ENCODE results near the gene FASN.

FASN gene

DNA sequence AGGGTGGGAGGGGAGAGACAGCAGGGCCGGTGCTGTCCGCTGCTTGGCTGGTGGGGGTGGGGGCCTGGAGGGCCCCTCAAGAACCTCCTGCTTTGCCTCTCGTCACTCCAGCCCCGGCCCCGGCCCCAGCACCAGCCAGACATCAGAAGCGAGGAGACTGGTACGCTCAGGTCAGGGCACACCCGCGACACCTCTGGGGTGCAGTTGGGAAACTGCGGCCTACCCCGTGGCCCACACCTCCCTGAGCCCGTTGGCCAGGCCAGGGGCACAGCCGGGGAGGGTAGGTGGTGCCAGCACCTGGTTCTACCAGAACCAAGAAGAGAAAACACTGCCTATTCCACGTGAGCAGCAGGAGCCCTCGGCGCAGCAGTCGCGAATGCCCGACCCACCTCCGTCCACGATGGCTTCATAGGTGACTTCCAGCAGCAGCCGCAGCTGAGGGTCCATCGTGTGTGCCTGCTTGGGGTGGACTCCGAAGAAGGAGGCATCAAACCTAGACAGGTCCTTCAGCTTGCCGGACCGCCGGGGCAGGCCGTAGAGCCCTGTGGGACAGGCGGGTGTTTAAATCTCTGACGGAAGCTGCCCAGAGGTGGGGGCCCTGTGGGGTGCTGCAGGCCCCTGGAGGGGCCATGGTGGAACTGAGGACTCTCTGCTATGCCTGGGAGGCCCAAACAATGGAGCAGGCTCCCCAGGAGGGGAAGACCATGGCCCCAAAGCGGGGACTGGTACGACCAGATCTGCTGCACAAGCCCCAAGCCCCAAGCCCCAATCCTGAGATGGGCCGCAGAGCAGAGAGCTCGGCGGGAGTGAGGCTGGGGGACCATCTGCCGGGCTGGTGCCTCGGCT, 2.9 kb downstream of the FASN start:
- H3K4me3 ChIP-seq (ENCODE audit: low read depth, low read length) = no peak overlapping the region
- TF ChIP-seq, protein P1, sequence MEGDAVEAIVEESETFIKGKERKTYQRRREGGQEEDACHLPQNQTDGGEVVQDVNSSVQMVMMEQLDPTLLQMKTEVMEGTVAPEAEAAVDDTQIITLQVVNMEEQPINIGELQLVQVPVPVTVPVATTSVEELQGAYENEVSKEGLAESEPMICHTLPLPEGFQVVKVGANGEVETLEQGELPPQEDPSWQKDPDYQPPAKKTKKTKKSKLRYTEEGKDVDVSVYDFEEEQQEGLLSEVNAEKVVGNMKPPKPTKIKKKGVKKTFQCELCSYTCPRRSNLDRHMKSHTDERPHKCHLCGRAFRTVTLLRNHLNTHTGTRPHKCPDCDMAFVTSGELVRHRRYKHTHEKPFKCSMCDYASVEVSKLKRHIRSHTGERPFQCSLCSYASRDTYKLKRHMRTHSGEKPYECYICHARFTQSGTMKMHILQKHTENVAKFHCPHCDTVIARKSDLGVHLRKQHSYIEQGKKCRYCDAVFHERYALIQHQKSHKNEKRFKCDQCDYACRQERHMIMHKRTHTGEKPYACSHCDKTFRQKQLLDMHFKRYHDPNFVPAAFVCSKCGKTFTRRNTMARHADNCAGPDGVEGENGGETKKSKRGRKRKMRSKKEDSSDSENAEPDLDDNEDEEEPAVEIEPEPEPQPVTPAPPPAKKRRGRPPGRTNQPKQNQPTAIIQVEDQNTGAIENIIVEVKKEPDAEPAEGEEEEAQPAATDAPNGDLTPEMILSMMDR (IDR thresholded peaks at IDR 0.05; ENCODE audit: borderline replicate concordance, insufficient read depth, low read depth, low read length) = no peak

DNA sequence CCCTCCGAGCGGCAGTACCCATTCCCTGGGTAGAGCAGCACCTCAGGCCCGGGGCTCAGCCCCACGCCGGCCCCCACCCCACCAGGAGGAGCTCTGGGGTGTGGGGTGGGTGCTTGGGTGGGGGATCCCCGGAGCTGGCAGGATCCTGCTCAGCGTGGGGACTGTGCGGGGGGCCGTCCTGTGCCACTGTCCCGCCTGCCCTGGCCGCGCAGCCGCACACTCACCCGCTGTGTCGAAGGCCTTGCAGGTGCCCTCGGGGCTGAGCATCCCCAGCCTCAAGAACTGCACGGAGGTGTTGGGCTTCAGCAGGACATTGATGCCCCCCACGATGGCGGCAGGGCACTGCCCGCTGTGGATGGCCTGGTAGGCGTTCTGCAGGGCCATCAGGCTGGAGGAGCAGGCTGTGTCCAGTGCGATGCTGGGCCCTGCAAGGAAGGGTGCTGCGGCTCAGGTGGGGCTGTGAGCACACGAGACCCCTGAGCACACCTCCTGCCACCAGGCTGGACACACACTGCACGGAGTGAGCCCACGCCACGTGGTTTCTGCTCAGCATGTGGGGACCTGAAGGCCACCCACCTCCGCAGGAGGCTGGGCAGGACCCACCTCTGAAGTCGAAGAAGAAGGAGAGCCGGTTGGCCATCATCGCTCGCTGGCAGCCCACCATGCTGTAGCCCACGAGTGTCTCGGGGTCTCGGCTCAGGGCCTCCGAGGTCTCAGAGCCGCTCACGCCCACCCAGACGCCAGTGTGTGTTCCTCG, 4.9 kb downstream of the FASN start:
- no peak overlapping the region for H3K4me3 ChIP-seq (ENCODE audit: low read depth, low read length)
- TF ChIP-seq, protein P1 (IDR thresholded peaks at IDR 0.05; ENCODE audit: borderline replicate concordance, insufficient read depth, low read depth, low read length) = no peak

DNA sequence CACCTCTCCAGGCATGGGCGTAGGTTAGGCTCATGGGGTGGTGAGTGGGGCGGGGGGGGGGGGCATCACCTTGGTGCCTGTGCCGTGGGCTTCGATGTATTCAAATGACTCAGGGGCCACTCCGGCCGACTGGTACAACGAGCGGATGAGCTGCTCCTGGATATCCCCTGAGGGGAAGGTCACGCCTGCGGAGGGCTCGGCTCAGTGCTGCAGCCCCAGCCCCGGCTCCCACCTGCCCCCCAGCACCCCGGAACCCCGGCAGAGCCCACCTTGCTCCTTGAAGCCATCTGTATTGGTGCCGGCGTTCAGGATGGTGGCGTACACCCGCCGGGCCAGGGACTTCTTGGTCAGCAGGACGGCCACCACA, 5.4 kb downstream of the FASN start:
- H3K4me3 ChIP-seq (ENCODE audit: low read depth, low read length) = no peak overlapping the region
- TF ChIP-seq, protein P1 (IDR thresholded peaks at IDR 0.05; ENCODE audit: borderline replicate concordance, insufficient read depth, low read depth, low read length) = no peak

DNA sequence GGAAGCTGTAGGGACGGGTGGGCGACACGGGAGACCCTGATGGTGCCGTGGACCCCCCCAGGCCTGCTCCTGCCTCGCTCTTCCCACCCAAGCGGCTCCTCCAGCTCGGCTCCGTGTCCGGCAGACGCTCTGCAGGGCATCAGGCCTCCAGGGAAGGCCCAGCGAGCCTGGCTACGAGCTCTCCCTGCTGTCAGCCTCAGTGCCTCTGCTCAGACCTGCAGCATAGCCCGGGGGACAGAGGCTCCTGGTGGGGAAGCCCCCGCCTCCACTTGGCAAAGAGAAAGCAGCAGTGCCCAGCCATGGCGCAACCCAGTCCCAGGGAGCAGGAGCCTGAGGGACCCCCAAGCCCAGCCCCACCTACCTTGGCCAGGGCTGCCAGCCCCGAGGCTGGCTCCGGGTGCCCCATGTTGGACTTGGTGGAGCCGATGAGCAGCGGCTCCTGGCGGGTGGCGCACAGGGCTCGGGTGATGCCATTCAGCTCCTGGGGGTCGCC, 5.9 kb downstream of the FASN start:
- H3K4me3 ChIP-seq (ENCODE audit: low read depth, low read length) = no peak overlapping the region
- TF ChIP-seq, protein P1 (IDR thresholded peaks at IDR 0.05; ENCODE audit: borderline replicate concordance, insufficient read depth, low read depth, low read length) = no peak

DNA sequence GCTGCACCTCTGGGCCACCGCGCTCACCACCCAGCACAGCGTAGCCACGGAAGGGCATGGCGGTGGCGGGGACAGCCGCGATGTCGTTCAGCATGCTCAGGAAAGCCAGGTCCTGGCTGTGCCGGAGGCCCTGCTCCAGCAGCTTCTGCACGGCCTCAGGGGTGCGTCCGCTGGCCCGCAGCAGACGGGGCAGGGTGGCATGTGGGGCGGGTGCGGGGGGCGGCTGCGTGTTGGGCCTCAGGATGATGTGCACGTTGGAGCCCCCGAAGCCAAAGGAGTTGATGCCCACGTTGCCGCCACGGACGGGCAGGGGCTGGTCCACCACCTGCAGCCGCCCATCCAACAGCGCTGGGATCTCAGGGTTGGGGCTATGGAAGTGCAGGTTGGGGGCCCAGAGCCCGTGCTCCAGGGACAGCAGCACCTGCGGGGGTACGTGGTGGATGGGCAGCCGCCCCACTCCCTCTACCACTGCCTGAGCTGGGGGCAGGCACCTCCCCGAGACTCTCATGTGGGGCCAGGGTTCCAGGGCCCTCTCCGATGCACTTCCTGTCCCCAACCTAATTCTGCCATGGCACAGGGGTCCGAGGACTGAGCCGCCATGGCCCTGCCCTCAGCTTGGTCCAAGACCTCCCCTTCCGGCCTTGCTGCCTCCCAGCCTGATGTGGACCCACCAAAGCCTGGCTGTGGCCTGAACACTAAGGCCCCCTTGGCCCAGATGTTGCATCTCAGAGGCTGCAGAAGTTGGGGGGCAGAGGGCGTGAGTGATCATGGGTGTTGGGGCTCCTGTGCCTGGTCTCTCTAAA, 6.6 kb downstream of the FASN start:
- H3K4me3 ChIP-seq (ENCODE audit: low read depth, low read length) = no peak overlapping the region
- TF ChIP-seq, protein P1 (IDR thresholded peaks at IDR 0.05; ENCODE audit: borderline replicate concordance, insufficient read depth, low read depth, low read length) = no peak

DNA sequence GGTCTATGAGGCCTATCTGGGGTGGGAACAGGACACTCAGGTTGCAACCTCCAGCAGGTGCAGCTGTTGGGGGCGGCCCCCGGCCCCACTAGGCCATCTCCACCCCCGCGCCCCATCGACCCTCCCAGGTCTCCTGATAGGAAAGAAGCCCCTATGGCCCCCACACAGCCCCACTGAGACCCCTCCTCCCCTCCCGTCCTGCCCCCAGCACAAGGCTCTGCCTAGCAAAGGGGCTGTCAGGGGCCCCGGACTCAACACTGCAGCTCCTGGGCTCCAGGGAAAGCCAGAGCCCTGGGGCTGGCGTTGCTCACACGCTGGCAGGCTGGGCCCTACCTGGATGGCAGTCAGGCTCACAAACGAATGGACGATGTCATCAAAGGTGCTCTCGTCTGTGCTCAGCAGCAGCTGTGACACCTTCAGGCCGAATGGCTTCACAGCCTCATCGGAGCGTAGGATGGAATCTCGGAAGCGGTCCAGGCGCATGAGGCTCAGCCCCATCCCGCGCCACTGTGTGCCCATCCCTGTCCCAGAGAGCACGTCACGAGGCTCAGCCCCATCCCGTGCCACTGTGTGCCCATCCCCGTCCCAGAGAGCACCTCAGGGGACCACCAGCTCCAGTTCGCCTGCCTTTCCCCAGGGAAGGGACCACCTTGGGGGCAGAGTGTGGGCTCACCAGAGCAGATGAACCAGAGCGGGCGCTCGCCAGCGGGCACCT, 7.3 kb downstream of the FASN start:
- TF ChIP-seq, protein P1 (IDR thresholded peaks at IDR 0.05; ENCODE audit: borderline replicate concordance, insufficient read depth, low read depth, low read length) = no peak
- H3K4me3 ChIP-seq (ENCODE audit: low read depth, low read length) = no peak overlapping the region

Data from GM12875 (cell line).